ENCODE data around the gene MMRN2.

MMRN2 gene

GRCh38 chr10:86899132-86899531 lies 58.3 kb downstream of the MMRN2 start:
- TF ChIP-seq, protein P1, sequence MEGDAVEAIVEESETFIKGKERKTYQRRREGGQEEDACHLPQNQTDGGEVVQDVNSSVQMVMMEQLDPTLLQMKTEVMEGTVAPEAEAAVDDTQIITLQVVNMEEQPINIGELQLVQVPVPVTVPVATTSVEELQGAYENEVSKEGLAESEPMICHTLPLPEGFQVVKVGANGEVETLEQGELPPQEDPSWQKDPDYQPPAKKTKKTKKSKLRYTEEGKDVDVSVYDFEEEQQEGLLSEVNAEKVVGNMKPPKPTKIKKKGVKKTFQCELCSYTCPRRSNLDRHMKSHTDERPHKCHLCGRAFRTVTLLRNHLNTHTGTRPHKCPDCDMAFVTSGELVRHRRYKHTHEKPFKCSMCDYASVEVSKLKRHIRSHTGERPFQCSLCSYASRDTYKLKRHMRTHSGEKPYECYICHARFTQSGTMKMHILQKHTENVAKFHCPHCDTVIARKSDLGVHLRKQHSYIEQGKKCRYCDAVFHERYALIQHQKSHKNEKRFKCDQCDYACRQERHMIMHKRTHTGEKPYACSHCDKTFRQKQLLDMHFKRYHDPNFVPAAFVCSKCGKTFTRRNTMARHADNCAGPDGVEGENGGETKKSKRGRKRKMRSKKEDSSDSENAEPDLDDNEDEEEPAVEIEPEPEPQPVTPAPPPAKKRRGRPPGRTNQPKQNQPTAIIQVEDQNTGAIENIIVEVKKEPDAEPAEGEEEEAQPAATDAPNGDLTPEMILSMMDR (conservative IDR thresholded peaks at IDR 0.05): no peak
- no peak for TF ChIP-seq ZFX (IDR thresholded peaks at IDR 0.05)
- no peak overlapping the region for H3K27ac ChIP-seq

GRCh38 chr10:86898511-86898910 lies 58.9 kb downstream of the MMRN2 start:
- no peak for TF ChIP-seq ZFX (IDR thresholded peaks at IDR 0.05)
- TF ChIP-seq, protein P1 (conservative IDR thresholded peaks at IDR 0.05): no peak
- no peak overlapping the region for H3K27ac ChIP-seq

DNA sequence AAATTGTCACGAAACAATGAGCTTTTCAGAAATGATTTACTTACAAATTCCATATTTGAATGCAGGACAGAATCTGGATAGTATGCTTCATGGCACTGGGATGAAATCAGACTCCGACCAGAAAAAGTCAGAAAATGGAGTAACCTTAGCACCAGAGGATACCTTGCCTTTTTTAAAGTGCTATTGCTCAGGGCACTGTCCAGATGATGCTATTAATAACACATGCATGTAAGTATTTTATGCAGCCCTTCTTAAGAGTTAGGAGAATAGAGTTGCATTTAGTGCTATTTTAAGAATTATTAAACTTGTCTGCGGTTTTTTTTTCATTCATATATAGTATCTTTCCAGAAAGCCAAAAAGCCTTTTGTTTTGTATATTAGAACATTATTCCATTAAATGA lies 67.4 kb downstream of the MMRN2 start:
- H3K27ac ChIP-seq: no peak overlapping the region
- no peak for TF ChIP-seq ZFX (IDR thresholded peaks at IDR 0.05)
- TF ChIP-seq, protein P1 (conservative IDR thresholded peaks at IDR 0.05): no peak

- H3K27ac ChIP-seq: no peak overlapping the region
- TF ChIP-seq ZFX (IDR thresholded peaks at IDR 0.05): no peak
- TF ChIP-seq, protein P1 (conservative IDR thresholded peaks at IDR 0.05): no peak
These were observed 68.6 kb downstream of the MMRN2 start for GRCh38 chr10:86888585-86889381.
